NCI-H460 (cell line): ENCODE results near the gene MEIS3. TPM values are rescaled to one million over a fixed set of nuclear protein-coding genes. Genes with fewer than 3 reads are reported as not detected.

Experiments
- DNase-seq: peaks from one replicate; pipeline ENCODE4 v3.0.0-alpha.2; 2016; ENCODE audit warnings: low read depth; ENCODE audit errors: extremely low read depth
- total RNA-seq: library from RNA; depleted of rRNA; stranded (reverse); fragments of >200 nt; shearing (Covaris generic); gene quantifications from 2 replicates; pipeline ENCODE4 v1.2.3, GENCODE V29; 2014

Gene MEIS3
- total RNA-seq, 1 experiment from 2014 or later = 7.0 TPM

DNA sequence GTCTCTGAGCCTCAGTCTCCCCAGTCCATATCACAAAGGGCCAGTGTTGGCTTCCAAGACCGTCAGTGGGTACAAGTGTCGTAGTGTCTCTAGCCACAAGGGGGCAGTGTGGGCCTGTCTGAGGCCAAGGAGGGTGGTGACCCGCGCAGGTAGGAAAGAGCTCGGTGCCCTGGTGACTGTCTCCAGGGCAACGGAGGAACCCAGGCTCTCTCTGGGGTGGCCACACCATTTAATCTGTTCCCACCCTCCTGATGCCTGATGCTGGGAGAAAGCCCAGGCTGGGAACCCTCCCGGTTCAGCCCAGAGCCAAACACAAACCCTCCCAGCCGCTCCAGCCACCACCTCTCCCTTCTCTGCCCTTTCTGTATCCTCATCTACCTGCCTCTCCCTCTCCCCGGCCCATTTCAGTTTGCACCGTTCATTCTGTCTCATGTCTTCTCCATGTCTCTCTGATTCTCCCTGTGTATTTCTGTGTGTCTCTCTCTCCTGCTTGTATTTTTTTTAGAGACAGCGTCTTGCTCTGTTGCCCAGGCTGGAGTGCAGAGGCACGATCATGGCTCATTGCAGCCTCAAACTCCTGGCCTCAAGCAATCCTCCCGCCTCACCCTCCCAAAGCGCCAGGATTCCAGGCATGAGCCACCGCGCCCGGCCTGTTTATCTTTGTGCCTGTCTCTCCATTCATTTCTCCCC, 17.5 kb upstream of the MEIS3 start:
- peak; percentile 46 for DNase-seq

DNA sequence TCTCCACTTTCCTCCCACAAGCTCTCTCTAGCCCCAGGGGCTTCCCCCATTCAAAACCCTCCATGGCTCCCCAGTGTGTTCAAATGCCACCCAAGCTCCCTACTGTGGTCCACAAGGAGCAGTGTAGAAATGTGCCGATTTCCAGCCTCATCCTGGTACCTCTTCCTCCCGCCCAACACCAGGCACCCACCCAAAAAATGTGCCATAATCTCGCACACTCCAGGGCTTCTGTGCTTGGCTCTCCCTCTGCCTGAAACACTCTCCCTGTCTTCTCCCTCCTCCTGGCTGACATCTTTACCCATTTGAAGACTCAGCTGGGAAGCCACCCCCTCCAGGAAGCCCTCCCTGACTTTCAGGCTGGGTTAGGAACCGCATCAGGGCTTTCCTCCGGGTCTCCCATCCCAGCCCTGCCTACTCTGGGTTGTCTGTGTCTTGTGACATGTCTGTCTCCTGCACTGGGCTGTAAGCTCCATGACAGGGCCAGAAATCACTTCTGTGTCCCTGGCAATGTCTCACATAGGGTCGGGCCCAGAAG, 16.6 kb upstream of the MEIS3 start:
- no peak for DNase-seq

DNA sequence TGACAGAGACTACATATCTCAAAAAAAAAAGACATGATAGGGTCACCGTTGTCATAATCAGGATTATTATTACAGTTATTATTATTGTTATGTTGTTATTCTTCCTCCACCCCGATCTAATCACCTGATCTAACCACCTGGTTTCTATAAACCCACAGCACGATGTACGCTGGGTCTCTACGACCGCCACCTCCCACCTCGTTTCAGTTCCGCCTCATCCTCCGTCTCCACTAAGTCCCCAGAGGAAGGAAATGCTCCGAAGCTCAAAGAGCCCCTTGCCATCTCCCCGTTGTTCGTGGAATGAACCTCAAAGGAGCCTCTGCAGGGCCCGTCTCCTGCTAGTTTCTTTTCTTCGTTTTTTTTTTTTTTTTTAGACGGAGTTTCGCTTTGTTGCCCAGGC, 15.9 kb upstream of the MEIS3 start:
- DNase-seq = no peak

DNA sequence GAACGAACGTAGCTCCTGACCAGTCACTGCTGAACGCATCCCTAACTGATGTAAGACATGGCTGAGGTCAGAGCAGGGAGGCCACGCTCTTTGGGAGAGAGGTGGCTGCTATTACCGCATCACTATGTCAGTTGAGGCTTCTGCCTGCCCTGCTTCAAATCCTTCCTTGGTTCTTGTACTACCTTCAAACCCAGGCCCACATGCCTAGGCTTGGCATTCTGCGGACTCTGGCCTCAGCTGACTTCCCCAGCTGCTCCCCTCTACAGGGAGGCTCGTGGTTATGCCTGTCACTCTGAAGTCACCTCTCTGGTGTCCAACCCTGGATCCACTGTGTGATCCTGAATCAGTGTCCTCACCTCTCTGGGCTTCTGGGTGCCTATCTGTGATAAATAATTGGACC, 14.8 kb upstream of the MEIS3 start:
- no peak for DNase-seq

DNA sequence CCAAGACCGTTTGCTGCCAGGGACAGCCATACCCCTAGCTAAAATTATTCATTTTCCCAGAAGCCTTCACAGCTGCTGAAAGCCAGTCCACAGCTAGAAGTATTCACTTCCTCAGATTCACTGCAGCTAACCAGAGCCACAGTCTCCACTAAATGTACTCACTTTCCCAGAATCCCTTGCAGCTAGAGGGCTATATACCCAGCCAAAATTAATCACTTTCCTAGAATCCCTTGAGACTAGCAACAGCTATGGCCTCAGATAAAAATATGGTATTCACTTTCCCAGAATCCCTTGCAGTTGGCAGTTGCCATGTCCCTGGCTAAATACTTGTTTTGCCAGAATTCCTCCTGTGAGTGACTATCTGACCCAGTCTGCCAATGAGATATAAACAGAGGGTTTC, 13.8 kb upstream of the MEIS3 start:
- DNase-seq = no peak

DNA sequence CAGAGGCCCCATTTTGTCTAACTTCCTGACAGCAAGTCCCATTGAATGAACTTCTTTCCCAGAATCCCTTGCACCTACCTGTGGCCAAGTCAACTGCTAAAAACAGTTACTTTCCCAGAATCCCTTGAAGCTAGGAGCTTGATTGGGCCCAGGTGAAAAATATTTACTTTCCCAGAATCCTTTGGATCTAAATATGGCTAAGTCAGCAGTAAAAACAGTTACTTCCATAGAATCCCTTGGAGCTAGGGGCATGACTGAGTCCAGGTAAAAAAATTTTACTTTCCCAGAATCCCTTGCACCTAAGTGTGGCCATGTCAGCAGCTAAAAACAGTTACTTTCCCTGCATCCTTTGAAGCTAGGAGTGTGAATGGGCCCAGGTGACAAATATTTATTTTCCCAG, 13.2 kb upstream of the MEIS3 start:
- DNase-seq = no peak

DNA sequence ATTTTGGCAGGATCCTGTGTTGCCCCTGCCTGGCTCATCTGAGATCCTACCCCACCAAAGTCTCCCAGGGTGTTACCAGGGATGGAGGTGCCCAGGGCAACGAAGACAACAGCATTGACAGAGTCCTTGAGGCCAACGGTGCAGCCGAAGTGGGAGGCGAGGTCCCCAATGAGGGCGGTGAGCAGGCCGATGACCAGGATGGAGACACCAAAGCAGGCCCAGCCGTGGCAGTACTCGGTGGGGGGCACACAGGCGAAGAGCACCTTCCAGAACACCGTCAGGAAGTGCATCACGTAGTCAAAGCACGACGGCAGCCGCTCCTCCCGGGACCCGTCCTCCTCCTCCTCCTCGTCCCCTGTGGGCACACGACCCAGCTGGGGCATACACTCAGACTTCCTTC, 12.8 kb upstream of the MEIS3 start:
- no peak for DNase-seq

DNA sequence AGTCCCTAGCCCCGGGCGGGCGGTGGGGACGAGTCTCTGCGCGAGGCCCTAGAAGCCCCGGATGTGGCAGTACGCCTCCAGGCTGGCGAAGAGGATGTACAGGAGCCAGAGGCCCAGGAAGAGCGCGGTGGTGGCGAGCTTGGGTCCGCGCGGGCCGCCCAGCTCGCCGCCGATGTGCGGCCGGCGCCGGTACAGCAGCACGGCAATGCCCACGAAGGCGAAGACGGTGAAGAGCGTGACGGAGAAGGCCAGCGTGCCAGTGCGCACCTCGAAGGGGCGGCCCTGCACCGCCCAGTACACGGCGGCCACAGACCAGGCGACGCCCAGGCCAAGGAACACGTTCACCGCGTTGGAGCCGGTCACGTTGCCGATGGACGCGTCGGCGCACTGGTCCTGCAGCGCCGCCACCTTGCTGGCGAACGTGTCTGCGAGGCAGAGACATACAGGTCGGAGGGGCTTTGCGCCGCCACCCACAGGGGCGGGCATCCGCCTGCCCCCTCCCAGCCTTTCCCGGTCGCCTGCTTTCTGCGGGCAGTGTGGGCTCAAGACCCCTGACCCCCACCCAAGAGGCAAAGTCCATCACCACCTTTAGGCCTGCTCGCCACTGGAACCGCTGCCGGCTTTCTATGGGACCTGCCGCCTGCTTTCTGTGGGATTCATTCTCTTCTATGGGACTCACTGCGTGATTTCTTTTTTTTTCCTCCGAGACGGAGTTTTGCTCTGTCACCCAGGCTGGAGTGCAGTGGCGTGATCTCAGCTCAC, 10.9 kb upstream of the MEIS3 start:
- DNase-seq = no peak

DNA sequence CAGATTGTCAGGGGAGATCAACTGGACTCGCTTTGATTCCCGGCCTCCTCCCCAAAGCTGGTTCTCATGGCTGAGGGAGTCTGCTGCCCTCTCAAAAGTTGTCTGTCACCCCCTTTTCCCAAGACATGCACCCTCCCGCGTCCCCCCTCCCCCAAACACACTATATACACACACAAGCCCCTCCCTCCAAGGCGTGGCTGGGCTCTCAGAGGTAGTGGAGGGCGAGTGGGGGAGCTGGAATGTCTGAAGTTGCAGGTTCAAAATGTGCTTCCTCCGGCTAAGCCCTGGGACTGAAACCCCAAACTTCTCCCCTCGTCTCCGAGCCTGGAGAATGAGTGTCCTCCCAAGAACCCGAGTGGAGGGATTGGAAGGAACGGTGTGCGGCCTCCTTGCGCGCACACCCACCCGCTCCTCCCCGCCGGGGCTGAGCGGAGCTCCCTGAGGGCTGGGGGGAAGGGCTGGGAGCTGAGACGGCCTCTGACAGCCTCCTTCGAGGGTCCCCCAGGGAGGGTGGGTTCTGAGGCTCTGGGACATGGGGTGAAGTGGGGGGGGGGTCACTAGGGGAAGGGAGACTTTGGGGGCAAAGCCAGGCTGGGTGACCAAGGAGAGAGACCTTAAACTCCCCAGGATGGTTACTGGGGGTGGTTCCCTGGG, 9.9 kb upstream of the MEIS3 start:
- no peak for DNase-seq

DNA sequence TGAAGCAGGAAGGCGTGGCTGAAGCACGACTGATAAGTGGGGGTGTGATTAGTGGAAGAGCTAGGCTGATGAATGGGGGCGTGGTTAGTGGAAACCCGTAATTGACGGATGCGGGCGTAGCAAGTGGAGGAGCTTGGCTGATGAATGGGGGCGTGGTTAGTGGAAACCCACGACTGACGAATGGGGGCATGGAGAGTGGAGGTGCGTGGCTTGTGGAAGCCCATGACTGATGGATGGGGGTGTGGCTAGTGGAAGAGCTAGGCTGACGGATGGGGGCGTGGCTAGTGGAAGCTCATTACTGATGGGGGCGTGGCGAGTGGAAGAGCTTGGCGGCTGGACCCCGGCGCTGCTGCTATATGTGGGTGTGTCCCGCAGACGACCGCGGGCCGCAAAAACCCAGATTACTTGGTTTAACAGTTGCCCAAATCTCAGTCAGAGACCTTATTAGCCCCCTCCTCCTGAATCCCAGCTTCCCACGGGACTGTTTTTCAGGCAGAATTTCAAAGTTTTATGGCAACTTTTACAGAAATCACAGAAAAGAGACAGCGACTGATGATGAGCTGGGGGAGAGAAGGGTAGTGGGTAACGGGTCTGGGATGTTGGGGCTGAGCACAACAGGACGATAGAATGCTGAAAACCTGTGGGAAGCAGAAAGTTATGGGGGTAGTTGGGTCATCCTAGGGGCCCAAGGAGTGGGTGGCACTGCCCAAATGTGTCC, 9.0 kb upstream of the MEIS3 start:
- peak; percentile 82 for DNase-seq

DNA sequence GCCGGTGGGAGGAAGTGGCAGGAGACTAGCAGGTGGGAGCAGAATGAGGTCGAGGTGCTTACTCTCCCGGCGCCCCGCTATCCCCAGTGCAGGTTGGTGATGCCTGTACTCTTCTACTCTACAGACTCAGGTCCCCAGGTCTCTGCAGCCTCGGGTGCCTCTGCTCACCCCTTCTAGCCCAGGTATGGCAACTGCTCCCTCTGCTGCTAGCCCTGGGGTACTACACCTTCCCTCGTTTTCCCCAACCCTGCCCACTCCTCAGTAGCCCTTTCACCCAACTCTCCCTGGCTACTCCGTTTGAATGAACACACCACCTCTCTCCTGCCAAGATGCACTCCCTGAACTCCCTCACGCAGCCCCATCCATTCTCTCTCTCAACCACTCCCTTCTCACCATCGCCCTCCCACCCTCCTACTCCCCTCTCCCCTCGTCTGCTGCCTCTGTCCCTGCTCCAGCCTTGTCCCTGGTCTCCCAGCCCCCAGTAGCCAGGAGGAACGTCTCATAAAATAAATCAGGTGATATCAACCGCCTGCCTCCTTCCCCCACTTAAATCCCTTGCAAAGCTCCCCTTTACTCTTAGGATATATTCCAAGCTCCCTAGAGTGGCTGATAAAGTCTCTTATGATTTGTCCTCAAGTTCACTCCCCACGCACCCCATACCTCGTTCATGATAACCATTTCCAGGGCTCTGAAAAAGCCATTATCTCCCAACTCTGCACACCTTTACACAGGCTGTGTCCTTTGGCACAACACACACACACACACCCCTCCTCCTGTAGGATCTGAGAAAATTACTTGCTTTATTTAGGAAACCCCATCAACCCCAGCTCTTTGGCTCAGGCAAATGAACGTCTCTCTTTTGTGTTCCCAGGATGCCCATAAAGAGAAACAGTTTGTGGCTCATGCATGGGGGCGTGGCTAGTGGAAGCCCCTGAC, 8.2 kb upstream of the MEIS3 start:
- DNase-seq = peak; percentile 50

DNA sequence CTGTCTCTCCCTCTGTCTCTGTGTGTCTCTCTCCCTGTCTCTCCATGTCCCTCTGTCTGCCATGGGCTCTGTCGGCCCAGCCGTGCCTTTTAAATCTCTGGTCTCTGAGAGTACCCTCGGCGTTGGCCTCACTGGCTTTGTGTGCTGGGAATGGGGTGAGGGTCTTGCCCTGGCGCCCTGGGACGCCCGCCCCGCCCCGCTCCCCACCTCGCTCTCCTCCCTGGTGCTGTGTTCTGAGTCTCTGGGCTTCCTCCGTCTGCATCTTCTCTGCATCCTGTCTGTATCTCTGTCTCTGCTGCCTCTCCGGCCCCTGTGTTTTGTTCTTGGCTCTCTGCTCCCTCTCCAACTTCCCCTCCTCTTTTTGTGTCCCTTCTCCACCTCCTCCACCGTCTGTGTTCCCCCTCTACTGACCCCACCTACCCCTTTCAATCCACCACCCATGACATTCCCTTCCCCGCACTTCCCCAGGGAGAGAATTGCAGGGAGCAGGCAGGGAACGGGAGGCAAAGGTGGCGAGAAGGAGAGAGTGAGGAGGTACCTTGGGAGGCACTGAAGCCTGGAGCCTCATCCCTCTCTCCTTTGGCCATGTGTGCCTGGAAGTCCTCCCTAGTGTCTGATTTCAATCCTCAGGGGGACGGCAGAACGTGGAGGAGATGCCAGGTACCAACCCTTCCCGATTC, 4.0 kb upstream of the MEIS3 start:
- no peak for DNase-seq

DNA sequence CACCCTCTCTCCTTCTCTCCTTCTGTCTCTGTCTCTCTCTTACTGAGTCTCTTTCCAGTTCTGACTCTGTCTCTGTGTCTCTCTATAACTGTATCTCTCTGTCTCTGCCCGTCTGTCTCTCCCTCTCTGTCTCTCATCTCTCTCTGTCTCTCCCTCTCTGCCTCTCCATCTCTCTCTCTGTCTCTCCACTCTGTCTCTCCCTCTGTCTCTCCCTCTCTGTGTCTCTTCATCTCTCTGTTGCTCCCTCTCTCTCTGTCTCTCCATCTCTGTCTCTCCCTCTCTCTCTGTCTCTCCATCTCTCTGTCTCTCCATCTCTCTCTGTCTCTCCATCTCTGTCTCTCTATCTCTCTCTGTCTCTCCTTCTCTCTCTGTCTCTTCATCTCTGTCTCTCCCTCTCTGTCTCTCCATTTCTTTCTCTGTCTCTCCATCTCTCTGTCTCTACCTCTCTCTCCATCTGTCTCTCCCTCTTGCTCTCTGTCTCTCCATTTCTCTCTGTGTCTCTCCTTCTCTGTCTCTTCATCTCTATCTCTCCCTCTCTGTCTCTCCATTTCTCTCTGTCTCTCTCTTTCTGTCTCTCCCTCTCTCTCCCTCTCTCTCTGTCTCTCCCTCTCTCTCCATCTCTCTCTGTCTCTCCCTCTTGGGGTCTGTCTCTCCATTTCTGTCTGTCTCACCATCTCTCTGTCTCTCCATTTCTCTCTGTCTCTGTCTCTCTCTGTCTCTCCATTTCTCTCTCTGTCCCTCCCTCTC, 3.3 kb upstream of the MEIS3 start:
- DNase-seq = no peak

DNA sequence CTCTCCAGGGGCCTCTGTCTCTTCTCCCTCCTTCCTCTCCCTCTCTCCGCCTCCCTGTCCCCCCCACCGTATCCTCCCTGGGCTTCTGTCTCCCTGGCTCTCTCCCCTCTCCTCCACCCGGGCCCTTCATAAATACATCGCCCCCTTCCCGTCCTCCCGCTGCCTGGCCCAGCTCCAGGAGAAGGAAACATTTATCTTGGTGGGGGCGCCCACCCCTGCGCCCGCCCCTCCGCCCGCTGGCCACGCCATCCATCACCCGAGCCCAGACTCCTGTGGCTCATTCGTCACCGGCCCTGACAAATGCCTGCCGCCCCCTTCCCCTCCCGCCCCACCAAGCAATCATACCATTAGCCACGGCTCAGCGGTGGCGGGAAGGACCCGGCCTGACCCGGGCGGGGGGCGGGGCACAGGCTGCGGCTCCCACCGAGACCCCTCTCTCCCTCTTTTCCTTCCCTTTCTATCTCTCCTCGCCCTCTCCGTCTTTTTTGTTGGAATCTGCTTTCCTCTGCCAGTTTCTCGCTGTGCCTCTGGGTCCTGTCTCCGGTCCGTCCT, 2.6 kb upstream of the MEIS3 start:
- DNase-seq = no peak

DNA sequence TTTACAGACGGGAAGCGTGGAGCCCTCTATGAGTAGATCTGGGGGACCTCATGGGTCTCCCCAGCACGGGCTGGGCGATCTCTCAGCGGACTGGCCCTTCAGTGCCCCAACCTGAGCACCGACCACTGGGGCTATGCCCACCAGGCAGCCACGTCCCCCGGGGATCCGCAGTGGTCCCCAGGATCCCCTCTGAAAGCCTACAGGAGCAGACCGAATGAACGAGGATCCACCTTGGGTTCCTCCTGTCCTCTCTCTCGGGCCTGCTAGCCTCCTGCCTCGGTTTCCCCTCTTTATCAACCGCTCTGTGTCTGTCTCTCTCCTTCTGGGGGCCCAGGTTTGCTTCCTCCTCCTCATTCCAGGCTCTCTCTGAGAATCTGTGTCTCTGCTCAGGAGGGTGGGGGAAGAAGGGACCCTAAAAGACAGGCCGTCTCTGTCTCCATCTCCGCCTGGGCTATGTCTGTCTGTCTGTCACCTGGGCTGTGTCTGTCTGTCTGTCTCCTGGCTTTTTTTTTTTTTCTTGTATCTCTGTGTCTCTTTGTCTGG, 2.0 kb upstream of the MEIS3 start:
- DNase-seq = no peak

DNA sequence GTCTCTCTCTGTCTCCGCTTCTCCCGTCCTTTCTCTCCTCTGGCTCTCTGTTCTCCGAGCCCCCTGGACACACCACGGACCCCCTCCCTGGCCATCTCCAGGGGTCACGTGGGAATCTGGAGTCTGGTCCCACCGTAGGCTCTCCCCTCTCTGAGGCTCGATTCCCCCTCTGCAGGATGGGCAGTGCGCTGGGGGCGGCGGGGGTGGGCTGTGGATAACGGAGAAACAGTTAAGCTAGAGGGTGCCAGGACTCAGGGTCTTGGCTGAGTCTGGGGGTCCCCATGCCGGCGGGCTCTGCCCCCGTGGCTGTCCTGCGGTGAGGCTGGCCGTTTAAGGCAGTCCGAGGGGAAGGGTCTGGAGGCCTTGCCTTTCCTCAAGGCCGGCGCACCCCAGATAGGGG, 462 bp upstream of the MEIS3 start:
- DNase-seq = no peak

DNA sequence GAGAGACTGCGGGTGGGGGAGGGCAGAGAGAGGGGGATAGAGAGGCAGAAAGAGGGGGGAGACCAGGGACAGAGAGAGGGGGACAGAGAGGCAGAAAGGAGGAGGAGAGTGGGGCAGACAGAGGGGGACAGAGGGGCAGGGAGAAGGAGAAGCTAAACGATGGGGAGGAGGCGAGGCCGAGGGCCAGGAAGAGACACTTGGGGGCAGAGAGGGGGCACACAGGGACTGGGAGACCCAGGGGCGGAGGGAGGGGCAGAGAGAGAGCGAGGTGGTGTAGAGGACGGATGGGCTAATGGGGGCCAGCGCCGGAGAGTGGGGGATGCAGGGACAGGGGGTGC, 666 bp downstream of the MEIS3 start:
- DNase-seq = no peak
